Omental fat pad (tissue), 4 donors: Measurements from ENCODE around the gene CRELD1. TPM values are rescaled to one million over a fixed set of nuclear protein-coding genes. Genes with fewer than 3 reads are reported as not detected.

ENCODE experiments used
- ATAC-seq: fragments of 150-250 bp; one replicate; pipeline ENCODE4 v1.9.1; 2016; ENCODE audit warnings: mild to moderate bottlenecking, moderate library complexity; ENCODE audit not compliant: low FRiP score
- DNase-seq: peaks from one replicate; pipeline ENCODE4 v3.0.0-alpha.2; 2019; ENCODE audit warnings: low spot score
- CTCF ChIP-seq, 3 donors: fragments of 450-650 bp; IDR thresholded peaks; one replicate each; pipeline ENCODE4 v1.5.1; 2016 to 2017; ENCODE audit warnings: antibody characterized with exemption in 3 of 3, mild to moderate bottlenecking in 3 of 3, moderate library complexity in 2 of 3
- total RNA-seq, 4 donors: library from RNA; depleted of rRNA; stranded (reverse); fragments of >200 nt; gene quantifications; one replicate each; pipeline ENCODE4 v1.1.0, GENCODE V29; 2016

CRELD1 gene
- total RNA-seq, 4 donors from 2014 or later = 26.8 to 52.3 (median 38.4) TPM

DNA sequence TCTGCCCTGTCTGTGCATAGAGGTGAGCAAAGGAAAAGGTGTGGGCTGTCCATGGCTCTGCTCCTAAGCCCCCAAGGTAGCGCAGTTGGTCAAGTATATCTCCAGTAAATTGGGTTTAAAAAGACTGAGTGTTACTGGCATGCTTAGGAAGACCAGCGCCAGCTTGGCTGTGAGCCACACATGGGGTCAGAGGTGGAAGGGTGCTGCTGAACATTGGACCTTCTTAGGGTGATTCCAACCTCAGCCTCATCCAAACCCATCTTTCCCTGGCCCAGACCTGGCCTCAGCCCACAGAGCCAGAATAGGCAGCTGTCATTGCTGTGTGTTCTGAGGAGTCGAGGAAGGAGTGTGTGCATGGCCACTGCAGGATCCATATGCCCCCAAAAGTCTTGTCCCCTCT, 25.3 kb upstream of the CRELD1 start:
- ATAC-seq (no peak), DNase-seq (no peak)
- no peak for TF ChIP-seq CTCF (IDR thresholded peaks at IDR 0.05)

GRCh38 chr3:9909221-9910013, 24.2 kb upstream of the CRELD1 start:
- DNase-seq (no peak), ATAC-seq (peak; percentile 24)
- TF ChIP-seq CTCF (IDR thresholded peaks at IDR 0.05) = no peak

- no peak for TF ChIP-seq CTCF (IDR thresholded peaks at IDR 0.05)
- no peak for ATAC-seq
- no peak for DNase-seq
These were observed 21.8 kb upstream of the CRELD1 start for GRCh38 chr3:9911863-9912262.

GRCh38 chr3:9912294-9912935, 21.2 kb upstream of the CRELD1 start:
- no peak for ATAC-seq
- DNase-seq = no peak

DNA sequence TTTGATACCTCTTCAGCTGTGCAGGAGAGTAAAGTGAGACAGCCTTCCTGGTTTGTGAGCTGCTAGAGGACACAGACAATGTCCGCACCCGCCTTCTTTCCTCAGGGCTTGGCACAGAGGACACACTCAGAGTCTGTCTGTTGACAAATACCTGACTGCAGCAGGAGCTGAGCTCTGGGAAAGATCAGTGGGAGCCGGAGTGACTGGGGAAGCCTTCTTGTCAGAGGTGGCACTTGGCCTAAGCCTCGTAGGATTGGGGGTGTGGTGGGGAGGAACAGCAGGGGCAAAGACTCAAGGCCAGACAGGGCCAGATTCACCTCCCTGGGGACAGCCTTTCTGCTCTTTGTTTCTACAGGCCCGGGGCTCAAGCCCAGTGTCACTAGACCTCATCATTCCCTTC, 20.0 kb upstream of the CRELD1 start:
- no peak for DNase-seq
- ATAC-seq = no peak

More at GRCh38 chr3:9912294-9912935, 21.2 kb upstream of the CRELD1 start:
- no peak for TF ChIP-seq CTCF (IDR thresholded peaks at IDR 0.05)

DNA sequence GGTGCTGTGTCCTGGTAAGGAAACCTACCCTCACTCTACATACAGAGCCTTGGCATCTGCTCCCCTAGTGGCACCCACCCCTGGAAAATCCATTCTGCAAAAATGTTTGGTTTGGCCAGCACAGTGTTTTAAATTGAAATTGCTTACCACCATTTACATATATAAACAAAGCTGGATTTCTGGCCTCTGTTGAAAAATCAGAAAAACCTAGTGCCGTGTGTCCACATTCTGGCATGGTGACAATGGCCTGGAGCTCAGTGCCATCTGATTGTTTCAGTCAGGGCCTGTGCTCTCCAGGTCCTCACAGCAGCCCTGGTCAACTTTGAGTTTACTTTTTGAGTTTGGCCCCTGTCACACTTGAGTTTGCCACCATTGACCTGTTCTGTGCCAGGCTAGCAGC, 19.6 kb upstream of the CRELD1 start:
- TF ChIP-seq CTCF (IDR thresholded peaks at IDR 0.05) = no peak
- no peak for DNase-seq
- no peak for ATAC-seq

More for the DNA sequence above, 20.0 kb upstream of the CRELD1 start:
- TF ChIP-seq CTCF (IDR thresholded peaks at IDR 0.05) = no peak
